Liver (tissue), 9 donors: ENCODE measurements around the gene DIPK1B. TPM values are rescaled to one million over a fixed set of nuclear protein-coding genes. Genes with fewer than 3 reads are reported as not detected.

Source experiments
- DNase-seq: peaks from one replicate; pipeline ENCODE4 v3.0.0-alpha.2; 2017; ENCODE audit warnings: low spot score
- H3K27ac ChIP-seq, 2 donors: one replicate each; pipeline ENCODE4 v1.7.0; 2013; ENCODE audit warnings: inconsistent platforms in 2 of 2, low read length in 2 of 2, control low read depth in 1 of 2, low read depth in 1 of 2, mild to moderate bottlenecking in 1 of 2
- H3K27me3 ChIP-seq, 4 donors: one replicate each; pipeline versions ENCODE4 v1.6.1 to v1.7.0; 2013; ENCODE audit warnings: low read length in 3 of 4, inconsistent platforms in 1 of 4, mild to moderate bottlenecking in 1 of 4, moderate library complexity in 1 of 4; ENCODE audit not compliant: control insufficient read depth in 4 of 4, insufficient read depth in 4 of 4
- H3K36me3 ChIP-seq, 4 donors: one replicate each; pipeline versions ENCODE4 v1.6.1 to v1.7.0; 2013; ENCODE audit warnings: low read length in 3 of 4, mild to moderate bottlenecking in 3 of 4, low read depth in 1 of 4, moderate library complexity in 1 of 4; ENCODE audit not compliant: control insufficient read depth in 4 of 4, insufficient read depth in 3 of 4
- H3K4me1 ChIP-seq, 4 donors: one replicate each; pipeline versions ENCODE4 v1.6.1 to v1.7.0; 2013; ENCODE audit warnings: low read length in 3 of 4, mild to moderate bottlenecking in 3 of 4, moderate library complexity in 1 of 4; ENCODE audit not compliant: control insufficient read depth in 4 of 4, insufficient read depth in 4 of 4
- H3K4me3 ChIP-seq, 3 donors: one replicate each; pipeline versions ENCODE4 v1.6.1 to v1.7.0; 2013; ENCODE audit warnings: low read length in 3 of 3, control low read depth in 1 of 3, low read depth in 1 of 3, mild to moderate bottlenecking in 1 of 3
- H3K9ac ChIP-seq, 2 donors: one replicate each; pipeline ENCODE4 v1.7.0; 2013; ENCODE audit warnings: low read length in 2 of 2, mild to moderate bottlenecking in 2 of 2, moderate library complexity in 2 of 2, control low read depth in 1 of 2, low read depth in 1 of 2
- H3K9me3 ChIP-seq, 4 donors: one replicate each; pipeline versions ENCODE4 v1.6.1 to v1.7.0; 2013; ENCODE audit warnings: low read length in 3 of 4; ENCODE audit not compliant: control insufficient read depth in 4 of 4
- EGR1 ChIP-seq, 2 donors: IDR thresholded peaks; 2 replicates each; pipeline ENCODE4 v1.6.1; 2016 to 2018; ENCODE audit warnings: antibody characterized with exemption in 2 of 2, low read depth in 2 of 2
- FOXA1 ChIP-seq: IDR thresholded peaks from 2 replicates; pipeline ENCODE4 v1.6.1; 2016; ENCODE audit warnings: antibody characterized with exemption
- FOXA2 ChIP-seq: IDR thresholded peaks from 2 replicates; pipeline ENCODE4 v1.6.1; 2016; ENCODE audit warnings: antibody characterized with exemption
- GABPA ChIP-seq, 2 donors: IDR thresholded peaks in 1 of 2; conservative IDR thresholded peaks in 1 of 2; 2 replicates each; pipeline ENCODE4 v1.6.1; 2016; ENCODE audit warnings: antibody characterized with exemption in 2 of 2, mild to moderate bottlenecking in 1 of 2, moderate library complexity in 1 of 2
- HNF4A ChIP-seq, 2 donors: conservative IDR thresholded peaks; 2 replicates each; pipeline ENCODE4 v1.6.1; 2016; ENCODE audit warnings: antibody characterized with exemption in 2 of 2, mild to moderate bottlenecking in 2 of 2
- HNF4G ChIP-seq: IDR thresholded peaks from 2 replicates; pipeline ENCODE4 v1.6.1; 2016; ENCODE audit warnings: antibody characterized with exemption
- JUND ChIP-seq, 2 donors: IDR thresholded peaks; 2 replicates each; pipeline ENCODE4 v1.6.1; 2016; ENCODE audit warnings: antibody characterized with exemption in 2 of 2
- NR2F2 ChIP-seq: IDR thresholded peaks from 2 replicates; pipeline ENCODE4 v1.6.1; 2016; ENCODE audit warnings: antibody characterized with exemption
- RAD21 ChIP-seq, 2 donors: IDR thresholded peaks; 2 replicates each; pipeline ENCODE4 v1.6.1; 2016; ENCODE audit warnings: antibody characterized with exemption in 2 of 2, mild to moderate bottlenecking in 2 of 2
- RXRA ChIP-seq, 2 donors: IDR thresholded peaks; 2 replicates each; pipeline ENCODE4 v1.6.1; 2017 to 2018; ENCODE audit warnings: antibody characterized with exemption in 2 of 2, mild to moderate bottlenecking in 1 of 2
- SP1 ChIP-seq: IDR thresholded peaks from 2 replicates; pipeline ENCODE4 v1.6.1; 2018; ENCODE audit warnings: antibody characterized with exemption, mild to moderate bottlenecking
- TAF1 ChIP-seq: conservative IDR thresholded peaks from 2 replicates; pipeline ENCODE4 v1.6.1; 2016; ENCODE audit warnings: antibody characterized with exemption, mild to moderate bottlenecking
- YY1 ChIP-seq: IDR thresholded peaks from 2 replicates; pipeline ENCODE4 v1.6.1; 2016; ENCODE audit warnings: antibody characterized with exemption, mild to moderate bottlenecking
- WGBS: extraction: QIAGEN DNeasy Blood & Tissue Kit; methylation state at CpG from one replicate; pipeline ENCODE4 v1.1.7; 2013; 5-methylcytosine and 5-hydroxymethylcytosine counted together
- polyA plus RNA-seq, 2 donors: library from polyadenylated mRNA; stranded (reverse) in 1 of 2; unstranded in 1 of 2; fragments of 200-250 nt in 1 of 2; fragments of >200 nt in 1 of 2; fragmentation: Nextera tagmentation in 1 of 2; extraction: Ambion mirVana in 1 of 2; gene quantifications; one replicate each; pipeline versions ENCODE4 v1.2.1 to v1.2.3, GENCODE V29; 2013 to 2015
- total RNA-seq, 2 donors: library from RNA; depleted of rRNA; stranded (reverse); fragments of >200 nt; gene quantifications; one replicate each; pipeline ENCODE4 v1.2.3, GENCODE V29; 2014
- TF ChIP-seq, protein P1 (sequence below): IDR thresholded peaks from 2 replicates; pipeline ENCODE4 v1.6.1; 2016; ENCODE audit warnings: antibody characterized with exemption
- TF ChIP-seq, protein P2 (sequence below): IDR thresholded peaks from 2 replicates; pipeline ENCODE4 v1.6.1; 2016; ENCODE audit warnings: antibody characterized with exemption
- TF ChIP-seq, protein P3 (sequence below): fragments of 150-350 bp; IDR thresholded peaks from 2 replicates; pipeline ENCODE4 v1.5.1; 2017; ENCODE audit warnings: improper control_type of control experiment, low read depth, low read length; ENCODE audit not compliant: missing input control
- TF ChIP-seq, protein P4 (sequence below): IDR thresholded peaks from 2 replicates; pipeline ENCODE4 v1.6.1; 2016; ENCODE audit warnings: antibody characterized with exemption
- TF ChIP-seq, protein P5 (sequence below): IDR thresholded peaks from 2 replicates; pipeline ENCODE4 v1.6.1; 2016; ENCODE audit warnings: antibody characterized with exemption, mild to moderate bottlenecking
- donor health status: healthy.
- donor health status: healthy.
- donor health status: healthy.
- donor health status: healthy.
- donor health status: healthy.

The DIPK1B gene
- total and polyA plus RNA-seq, 4 donors: 2.3 to 19.7 (median 5.2) TPM

DNA sequence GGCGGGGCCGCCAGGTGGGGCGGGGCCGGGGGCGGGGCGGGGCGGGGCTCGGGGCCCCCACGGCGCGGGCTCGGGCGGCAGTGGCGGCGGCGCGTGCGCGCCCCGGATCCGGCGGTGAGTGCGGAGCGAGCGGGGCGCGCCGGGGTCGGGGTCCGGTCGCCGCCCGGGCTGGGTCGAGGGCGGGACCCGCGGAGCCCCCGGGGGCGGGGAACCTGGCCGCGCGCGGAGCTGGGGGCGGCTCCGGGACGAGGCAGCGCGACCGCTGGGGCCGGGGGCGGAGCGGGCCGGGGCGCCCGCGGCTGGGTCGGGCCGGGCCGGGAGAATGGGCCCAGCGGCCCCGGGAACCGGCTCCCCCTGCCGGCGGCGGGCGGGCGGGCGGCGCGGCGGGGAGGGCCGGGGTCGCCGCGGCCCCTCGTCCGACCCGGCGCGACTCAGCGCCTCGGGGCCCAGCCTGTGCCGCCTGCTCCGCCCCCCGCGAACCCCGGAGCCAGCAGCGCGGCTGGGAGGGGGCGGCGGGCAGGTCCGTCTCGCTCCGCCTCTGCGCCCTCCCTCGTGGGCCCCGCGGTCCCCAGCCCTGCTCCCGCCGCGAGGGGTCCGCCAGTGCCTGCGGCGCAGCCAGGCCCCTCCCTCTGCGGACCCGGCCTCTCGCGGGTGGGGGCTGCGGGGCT, 46.5 kb upstream of the DIPK1B start:
- no peak for DNase-seq
- H3K9me3 ChIP-seq: no peaks in the 10 kb centered on the region
- H3K9ac ChIP-seq: no peak overlapping the region
- peak overlapping the region; percentile 25 to 41 for H3K27ac ChIP-seq
- no peaks in the 10 kb centered on the region for H3K27me3 ChIP-seq
- H3K4me1 ChIP-seq: peaks cover 3 to 13% (median 8%) of the 10 kb centered on the region in 4 donors
- TF ChIP-seq FOXA2 (no peak), NR2F2 (no peak), YY1 (no peak), SP1 (no peak), RXRA (IDR thresholded peaks at IDR 0.05) (no peak), EGR1 (IDR thresholded peaks at IDR 0.05; ENCODE audit: low read depth in 2 of 2) (no peak), HNF4A (conservative IDR thresholded peaks at IDR 0.05) (no peak), GABPA (IDR thresholded peaks at IDR 0.05 in 1 of 2, conservative IDR thresholded peaks at IDR 0.05 in 1 of 2) (no peak), HNF4G (no peak), FOXA1 (no peak), RAD21 (IDR thresholded peaks at IDR 0.05) (no peak), JUND (IDR thresholded peaks at IDR 0.05) (no peak), TAF1 (no peak)
- TF ChIP-seq, protein P1, sequence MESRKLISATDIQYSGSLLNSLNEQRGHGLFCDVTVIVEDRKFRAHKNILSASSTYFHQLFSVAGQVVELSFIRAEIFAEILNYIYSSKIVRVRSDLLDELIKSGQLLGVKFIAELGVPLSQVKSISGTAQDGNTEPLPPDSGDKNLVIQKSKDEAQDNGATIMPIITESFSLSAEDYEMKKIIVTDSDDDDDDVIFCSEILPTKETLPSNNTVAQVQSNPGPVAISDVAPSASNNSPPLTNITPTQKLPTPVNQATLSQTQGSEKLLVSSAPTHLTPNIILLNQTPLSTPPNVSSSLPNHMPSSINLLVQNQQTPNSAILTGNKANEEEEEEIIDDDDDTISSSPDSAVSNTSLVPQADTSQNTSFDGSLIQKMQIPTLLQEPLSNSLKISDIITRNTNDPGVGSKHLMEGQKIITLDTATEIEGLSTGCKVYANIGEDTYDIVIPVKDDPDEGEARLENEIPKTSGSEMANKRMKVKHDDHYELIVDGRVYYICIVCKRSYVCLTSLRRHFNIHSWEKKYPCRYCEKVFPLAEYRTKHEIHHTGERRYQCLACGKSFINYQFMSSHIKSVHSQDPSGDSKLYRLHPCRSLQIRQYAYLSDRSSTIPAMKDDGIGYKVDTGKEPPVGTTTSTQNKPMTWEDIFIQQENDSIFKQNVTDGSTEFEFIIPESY: no peak
- TF ChIP-seq, protein P2, sequence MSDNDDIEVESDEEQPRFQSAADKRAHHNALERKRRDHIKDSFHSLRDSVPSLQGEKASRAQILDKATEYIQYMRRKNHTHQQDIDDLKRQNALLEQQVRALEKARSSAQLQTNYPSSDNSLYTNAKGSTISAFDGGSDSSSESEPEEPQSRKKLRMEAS: no peak
- TF ChIP-seq, protein P3, sequence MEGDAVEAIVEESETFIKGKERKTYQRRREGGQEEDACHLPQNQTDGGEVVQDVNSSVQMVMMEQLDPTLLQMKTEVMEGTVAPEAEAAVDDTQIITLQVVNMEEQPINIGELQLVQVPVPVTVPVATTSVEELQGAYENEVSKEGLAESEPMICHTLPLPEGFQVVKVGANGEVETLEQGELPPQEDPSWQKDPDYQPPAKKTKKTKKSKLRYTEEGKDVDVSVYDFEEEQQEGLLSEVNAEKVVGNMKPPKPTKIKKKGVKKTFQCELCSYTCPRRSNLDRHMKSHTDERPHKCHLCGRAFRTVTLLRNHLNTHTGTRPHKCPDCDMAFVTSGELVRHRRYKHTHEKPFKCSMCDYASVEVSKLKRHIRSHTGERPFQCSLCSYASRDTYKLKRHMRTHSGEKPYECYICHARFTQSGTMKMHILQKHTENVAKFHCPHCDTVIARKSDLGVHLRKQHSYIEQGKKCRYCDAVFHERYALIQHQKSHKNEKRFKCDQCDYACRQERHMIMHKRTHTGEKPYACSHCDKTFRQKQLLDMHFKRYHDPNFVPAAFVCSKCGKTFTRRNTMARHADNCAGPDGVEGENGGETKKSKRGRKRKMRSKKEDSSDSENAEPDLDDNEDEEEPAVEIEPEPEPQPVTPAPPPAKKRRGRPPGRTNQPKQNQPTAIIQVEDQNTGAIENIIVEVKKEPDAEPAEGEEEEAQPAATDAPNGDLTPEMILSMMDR: no peak
- H3K4me3 ChIP-seq: peak overlapping the region in 1 of 3 donors; percentile 66
- H3K36me3 ChIP-seq: no peaks in the 10 kb centered on the region
- 2% methylated on average over 101 of the region's 109 CpGs for WGBS

DNA sequence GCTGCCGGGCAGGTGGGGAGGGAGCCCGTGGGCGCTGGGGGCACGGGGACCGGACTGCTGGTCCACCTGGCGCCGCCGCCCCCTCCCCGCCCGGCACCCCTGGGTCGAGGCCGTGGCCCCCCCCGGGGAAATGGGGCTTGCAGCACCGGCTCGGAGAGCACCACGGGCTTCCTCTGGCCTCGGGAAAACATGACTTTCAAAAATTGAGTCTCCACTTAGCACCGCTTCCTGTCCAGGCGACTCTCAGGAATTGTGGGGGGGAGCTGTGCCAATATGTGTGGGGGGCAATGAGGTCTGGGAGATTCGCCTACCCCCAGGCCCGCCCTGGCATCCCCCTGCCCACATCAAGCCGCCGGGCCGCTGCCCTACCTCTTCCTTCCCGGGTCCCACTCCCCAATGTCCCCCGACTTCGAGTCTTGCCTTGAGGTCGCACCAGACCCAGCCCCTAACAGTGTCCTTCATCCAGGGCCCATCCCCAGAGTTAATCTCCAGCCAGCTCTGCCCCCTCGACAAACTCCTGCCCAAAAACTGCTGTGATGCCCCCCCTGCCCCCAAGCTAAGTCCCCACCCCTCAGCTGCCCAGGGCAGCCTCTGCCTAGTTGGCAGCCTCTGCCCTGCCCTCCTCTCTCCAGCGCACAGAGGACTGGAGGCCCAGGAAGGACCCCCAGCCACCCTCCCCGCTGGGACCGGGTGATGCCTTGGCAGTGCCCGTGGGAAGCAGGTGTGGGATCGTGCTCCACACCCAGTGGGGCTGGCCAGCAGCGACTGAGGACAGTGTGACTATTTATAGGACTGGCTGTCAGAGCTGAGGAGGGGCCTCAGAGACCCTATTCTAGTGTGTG, 45.8 kb upstream of the DIPK1B start:
- H3K36me3 ChIP-seq: no peaks in the 10 kb centered on the region
- no peaks in the 10 kb centered on the region for H3K27me3 ChIP-seq
- H3K4me3 ChIP-seq: peak overlapping the region in 2 of 3 donors; percentile 27 to 66
- 29% methylated on average over 35 of the region's 35 CpGs for WGBS
- H3K9ac ChIP-seq: no peak overlapping the region
- DNase-seq: no peak
- H3K4me1 ChIP-seq: peaks cover 6 to 17% (median 11%) of the 10 kb centered on the region in 4 donors
- H3K9me3 ChIP-seq: no peaks in the 10 kb centered on the region
- peak overlapping the region; percentile 25 to 41 for H3K27ac ChIP-seq
- TF ChIP-seq YY1: no peak
- TF ChIP-seq RAD21 (IDR thresholded peaks at IDR 0.05): no peak
- TF ChIP-seq, protein P3: no peak
- no peak for TF ChIP-seq GABPA (IDR thresholded peaks at IDR 0.05 in 1 of 2, conservative IDR thresholded peaks at IDR 0.05 in 1 of 2)
- TF ChIP-seq SP1: no peak
- no peak for TF ChIP-seq EGR1 (IDR thresholded peaks at IDR 0.05; ENCODE audit: low read depth in 2 of 2)
- no peak for TF ChIP-seq HNF4G
- TF ChIP-seq, protein P4, sequence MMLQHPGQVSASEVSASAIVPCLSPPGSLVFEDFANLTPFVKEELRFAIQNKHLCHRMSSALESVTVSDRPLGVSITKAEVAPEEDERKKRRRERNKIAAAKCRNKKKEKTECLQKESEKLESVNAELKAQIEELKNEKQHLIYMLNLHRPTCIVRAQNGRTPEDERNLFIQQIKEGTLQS: no peak
- TF ChIP-seq FOXA2: no peak
- TF ChIP-seq TAF1: no peak
- TF ChIP-seq FOXA1: no peak
- TF ChIP-seq, protein P5, sequence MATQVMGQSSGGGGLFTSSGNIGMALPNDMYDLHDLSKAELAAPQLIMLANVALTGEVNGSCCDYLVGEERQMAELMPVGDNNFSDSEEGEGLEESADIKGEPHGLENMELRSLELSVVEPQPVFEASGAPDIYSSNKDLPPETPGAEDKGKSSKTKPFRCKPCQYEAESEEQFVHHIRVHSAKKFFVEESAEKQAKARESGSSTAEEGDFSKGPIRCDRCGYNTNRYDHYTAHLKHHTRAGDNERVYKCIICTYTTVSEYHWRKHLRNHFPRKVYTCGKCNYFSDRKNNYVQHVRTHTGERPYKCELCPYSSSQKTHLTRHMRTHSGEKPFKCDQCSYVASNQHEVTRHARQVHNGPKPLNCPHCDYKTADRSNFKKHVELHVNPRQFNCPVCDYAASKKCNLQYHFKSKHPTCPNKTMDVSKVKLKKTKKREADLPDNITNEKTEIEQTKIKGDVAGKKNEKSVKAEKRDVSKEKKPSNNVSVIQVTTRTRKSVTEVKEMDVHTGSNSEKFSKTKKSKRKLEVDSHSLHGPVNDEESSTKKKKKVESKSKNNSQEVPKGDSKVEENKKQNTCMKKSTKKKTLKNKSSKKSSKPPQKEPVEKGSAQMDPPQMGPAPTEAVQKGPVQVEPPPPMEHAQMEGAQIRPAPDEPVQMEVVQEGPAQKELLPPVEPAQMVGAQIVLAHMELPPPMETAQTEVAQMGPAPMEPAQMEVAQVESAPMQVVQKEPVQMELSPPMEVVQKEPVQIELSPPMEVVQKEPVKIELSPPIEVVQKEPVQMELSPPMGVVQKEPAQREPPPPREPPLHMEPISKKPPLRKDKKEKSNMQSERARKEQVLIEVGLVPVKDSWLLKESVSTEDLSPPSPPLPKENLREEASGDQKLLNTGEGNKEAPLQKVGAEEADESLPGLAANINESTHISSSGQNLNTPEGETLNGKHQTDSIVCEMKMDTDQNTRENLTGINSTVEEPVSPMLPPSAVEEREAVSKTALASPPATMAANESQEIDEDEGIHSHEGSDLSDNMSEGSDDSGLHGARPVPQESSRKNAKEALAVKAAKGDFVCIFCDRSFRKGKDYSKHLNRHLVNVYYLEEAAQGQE: no peak
- TF ChIP-seq RXRA (IDR thresholded peaks at IDR 0.05): no peak
